MM.1S (cell line): ENCODE results near the gene ITFG1.

Experiments used
- DNase-seq: peaks from one replicate; pipeline ENCODE4 v3.0.0-alpha.2; 2015
- H2AFZ ChIP-seq: fragments of 300-600 bp; sonication (generic); 2 replicates; pipeline ENCODE4 v1.6.0; 2016; ENCODE audit warnings: antibody characterized with exemption, low read length
- H3F3A ChIP-seq: fragments of 300-600 bp; sonication (generic); 2 replicates; pipeline ENCODE4 v1.6.1; 2016; ENCODE audit warnings: mild to moderate bottlenecking, antibody characterized with exemption, low read length, moderate library complexity, mixed read lengths; ENCODE audit not compliant: insufficient read depth
- H3K27ac ChIP-seq: fragments of 300-600 bp; sonication (generic); 2 replicates; pipeline ENCODE4 v1.5.1; 2016; ENCODE audit warnings: mild to moderate bottlenecking, low read length
- H3K27me3 ChIP-seq: fragments of 300-600 bp; sonication (generic); replicated peaks from 2 replicates; pipeline ENCODE4 v1.6.0; 2016; ENCODE audit warnings: low read length; ENCODE audit not compliant: insufficient read depth
- H3K36me3 ChIP-seq: fragments of 300-600 bp; sonication (generic); replicated peaks from 2 replicates; pipeline ENCODE4 v1.6.1; 2016; ENCODE audit warnings: mild to moderate bottlenecking, low read length, mixed read lengths; ENCODE audit not compliant: insufficient read depth
- H3K4me1 ChIP-seq: fragments of 300-600 bp; sonication (generic); 2 replicates; pipeline ENCODE4 v1.6.1; 2016; ENCODE audit warnings: low read length, mixed read lengths
- H3K4me2 ChIP-seq: fragments of 300-600 bp; sonication (generic); 2 replicates; pipeline ENCODE4 v1.6.0; 2016; ENCODE audit warnings: low read depth, low read length
- H3K4me3 ChIP-seq: fragments of 300-600 bp; sonication (generic); 2 replicates; pipeline ENCODE4 v1.5.1; 2016; ENCODE audit warnings: low read length, mixed read lengths
- H3K79me2 ChIP-seq: fragments of 300-600 bp; sonication (generic); 2 replicates; pipeline ENCODE4 v1.6.1; 2016; ENCODE audit warnings: mixed run types, low read length, mixed read lengths
- H3K9ac ChIP-seq: fragments of 300-600 bp; sonication (generic); 2 replicates; pipeline ENCODE4 v1.6.1; 2016; ENCODE audit warnings: low read length, mixed read lengths
- H3K9me2 ChIP-seq: fragments of 300-600 bp; sonication (generic); replicated peaks from 2 replicates; pipeline ENCODE4 v1.6.1; 2016; ENCODE audit warnings: mild to moderate bottlenecking, low read length, mixed read lengths; ENCODE audit not compliant: insufficient read depth
- H3K9me3 ChIP-seq: fragments of 300-600 bp; sonication (generic); replicated peaks from 2 replicates; pipeline ENCODE4 v1.6.1; 2016; ENCODE audit warnings: mild to moderate bottlenecking, low read length, mixed read lengths; ENCODE audit not compliant: insufficient read depth
- H4K20me1 ChIP-seq: fragments of 300-600 bp; sonication (generic); 2 replicates; pipeline ENCODE4 v1.6.1; 2016; ENCODE audit warnings: mild to moderate bottlenecking, low read length, moderate library complexity, mixed read lengths; ENCODE audit not compliant: insufficient read depth
- EZH2 ChIP-seq: fragments of 300-600 bp; sonication (generic); optimal IDR thresholded peaks from 2 replicates; pipeline ENCODE3; 2017; ENCODE audit warnings: low read depth, mild to moderate bottlenecking, antibody characterized with exemption, low read length, mixed read lengths
- EZH2phosphoT487 ChIP-seq: fragments of 300-600 bp; sonication (generic); IDR thresholded peaks from 2 replicates; pipeline ENCODE4 v1.6.1; 2018; ENCODE audit warnings: antibody characterized with exemption, low read length
- TF ChIP-seq, protein P1 (sequence below): fragments of 300-600 bp; sonication (generic); IDR thresholded peaks from 2 replicates; pipeline ENCODE4 v1.5.1; 2016; ENCODE audit warnings: antibody characterized with exemption, low read length, mixed read lengths

Gene ITFG1

DNA sequence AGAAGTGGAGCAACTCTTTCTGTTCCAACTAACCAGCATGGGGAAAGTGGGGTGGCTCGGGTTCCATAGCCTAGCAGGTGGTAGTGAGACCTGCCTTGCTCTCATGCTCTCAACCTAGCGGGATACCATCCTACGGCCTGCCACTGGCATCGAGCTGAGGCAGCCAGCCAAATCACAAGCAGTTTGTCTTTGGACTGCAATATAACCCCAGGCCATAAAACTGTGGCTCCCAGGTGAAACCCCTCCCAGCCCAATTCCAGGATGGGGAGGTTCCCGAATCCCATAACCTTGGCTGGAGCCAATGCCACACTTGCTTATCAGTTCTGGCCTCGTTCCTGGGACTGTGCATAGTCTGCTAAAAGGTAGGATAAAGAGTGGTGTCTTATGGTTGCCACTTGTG lies 161.3 kb downstream of the ITFG1 start:
- Histone ChIP-seq H3K9me2 (no peaks in the 10 kb centered on the region), H3K9ac (no peak overlapping the region), H3K4me1 (no peaks in the 10 kb centered on the region), H3F3A (no peaks in the 10 kb centered on the region), H3K4me2 (no peak overlapping the region), H3K27me3 (no peaks in the 10 kb centered on the region), H3K36me3 (no peaks in the 10 kb centered on the region), H3K27ac (no peak overlapping the region), H4K20me1 (no peaks in the 10 kb centered on the region), H2AFZ (no peak overlapping the region), H3K9me3 (no peaks in the 10 kb centered on the region), H3K4me3 (no peak overlapping the region), H3K79me2 (no peaks in the 10 kb centered on the region)
- DNase-seq, result no peak
- TF ChIP-seq EZH2 (no peak), EZH2phosphoT487 (no peak)
- TF ChIP-seq, protein P1, sequence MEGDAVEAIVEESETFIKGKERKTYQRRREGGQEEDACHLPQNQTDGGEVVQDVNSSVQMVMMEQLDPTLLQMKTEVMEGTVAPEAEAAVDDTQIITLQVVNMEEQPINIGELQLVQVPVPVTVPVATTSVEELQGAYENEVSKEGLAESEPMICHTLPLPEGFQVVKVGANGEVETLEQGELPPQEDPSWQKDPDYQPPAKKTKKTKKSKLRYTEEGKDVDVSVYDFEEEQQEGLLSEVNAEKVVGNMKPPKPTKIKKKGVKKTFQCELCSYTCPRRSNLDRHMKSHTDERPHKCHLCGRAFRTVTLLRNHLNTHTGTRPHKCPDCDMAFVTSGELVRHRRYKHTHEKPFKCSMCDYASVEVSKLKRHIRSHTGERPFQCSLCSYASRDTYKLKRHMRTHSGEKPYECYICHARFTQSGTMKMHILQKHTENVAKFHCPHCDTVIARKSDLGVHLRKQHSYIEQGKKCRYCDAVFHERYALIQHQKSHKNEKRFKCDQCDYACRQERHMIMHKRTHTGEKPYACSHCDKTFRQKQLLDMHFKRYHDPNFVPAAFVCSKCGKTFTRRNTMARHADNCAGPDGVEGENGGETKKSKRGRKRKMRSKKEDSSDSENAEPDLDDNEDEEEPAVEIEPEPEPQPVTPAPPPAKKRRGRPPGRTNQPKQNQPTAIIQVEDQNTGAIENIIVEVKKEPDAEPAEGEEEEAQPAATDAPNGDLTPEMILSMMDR, result no peak

DNA sequence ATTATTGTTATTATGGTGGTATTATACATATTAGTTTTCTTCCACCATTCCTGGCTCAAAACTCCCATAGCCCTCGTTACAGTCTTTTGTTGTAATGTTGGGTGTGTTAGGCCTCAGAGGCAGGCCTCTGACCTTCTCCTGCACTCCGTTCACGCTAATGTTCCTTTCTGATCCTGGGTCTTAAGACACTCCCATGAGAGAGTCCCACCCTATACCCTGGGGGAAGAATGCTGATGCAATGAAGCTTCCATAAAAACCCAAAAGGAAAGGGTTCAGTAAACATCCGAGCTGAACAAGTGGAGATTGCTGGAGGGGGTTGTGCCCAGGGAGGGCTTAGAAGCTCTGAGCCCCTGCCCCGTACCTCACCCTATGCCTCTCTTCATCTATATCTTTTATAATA lies 175.9 kb downstream of the ITFG1 start:
- DNase-seq, result no peak
- Histone ChIP-seq H2AFZ (no peak overlapping the region), H3K27me3 (no peaks in the 10 kb centered on the region), H3K9me2 (no peaks in the 10 kb centered on the region), H4K20me1 (no peaks in the 10 kb centered on the region), H3K4me2 (no peak overlapping the region), H3K4me1 (no peaks in the 10 kb centered on the region), H3K4me3 (no peak overlapping the region), H3K9ac (no peak overlapping the region), H3K9me3 (no peaks in the 10 kb centered on the region), H3K79me2 (no peaks in the 10 kb centered on the region), H3K27ac (no peak overlapping the region), H3F3A (no peaks in the 10 kb centered on the region), H3K36me3 (no peaks in the 10 kb centered on the region)
- TF ChIP-seq, protein P1, result no peak
- no peak for TF ChIP-seq EZH2
- no peak for TF ChIP-seq EZH2phosphoT487

DNA sequence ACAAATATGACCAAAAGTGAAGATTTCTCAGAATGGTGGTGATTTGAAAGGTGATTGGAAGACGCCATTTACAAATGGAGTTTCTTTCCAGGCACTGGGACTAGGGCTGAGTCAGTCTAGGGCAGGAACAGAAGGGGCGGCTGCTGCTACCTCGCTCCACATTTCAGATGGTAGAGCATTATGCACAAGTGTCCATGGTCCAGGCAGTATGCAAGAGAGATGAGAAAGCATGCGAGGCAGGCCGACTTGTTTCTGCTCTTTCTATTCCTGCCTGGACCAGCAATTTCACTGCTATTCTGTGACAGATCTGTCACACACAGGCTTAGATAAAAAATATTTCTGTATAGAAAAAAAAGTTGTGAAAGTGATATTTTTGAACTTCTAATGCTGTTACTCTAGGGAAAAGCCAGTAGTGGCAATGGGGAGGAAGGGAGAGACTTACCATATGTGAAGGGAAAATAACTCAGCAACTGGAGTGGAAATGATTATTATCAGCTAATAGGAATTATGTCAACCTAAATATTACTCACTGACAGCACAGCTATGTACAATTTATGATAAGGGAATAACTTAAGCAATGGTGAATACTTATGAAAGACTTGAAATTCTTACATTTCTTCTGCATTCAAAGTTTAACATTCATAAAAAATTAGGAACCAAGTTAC lies 182.4 kb downstream of the ITFG1 start:
- Histone ChIP-seq H3F3A (no peaks in the 10 kb centered on the region), H3K79me2 (no peaks in the 10 kb centered on the region), H3K4me1 (no peaks in the 10 kb centered on the region), H4K20me1 (no peaks in the 10 kb centered on the region), H3K9me2 (no peaks in the 10 kb centered on the region), H3K36me3 (no peaks in the 10 kb centered on the region), H3K27ac (no peak overlapping the region), H3K4me2 (no peak overlapping the region), H2AFZ (no peak overlapping the region), H3K9ac (no peak overlapping the region), H3K9me3 (no peaks in the 10 kb centered on the region), H3K27me3 (no peaks in the 10 kb centered on the region), H3K4me3 (no peak overlapping the region)
- DNase-seq, result no peak
- TF ChIP-seq, protein P1, result no peak
- TF ChIP-seq EZH2, result no peak
